IPS DF 4.7 (cell line): ENCODE data around the gene PSTPIP1.

Experiments used
- DNase-seq: peaks from one replicate; pipeline ENCODE4 v3.0.0-alpha.2; 2013; ENCODE audit warnings: low spot score; ENCODE audit errors: extremely low read depth

The PSTPIP1 gene

DNA sequence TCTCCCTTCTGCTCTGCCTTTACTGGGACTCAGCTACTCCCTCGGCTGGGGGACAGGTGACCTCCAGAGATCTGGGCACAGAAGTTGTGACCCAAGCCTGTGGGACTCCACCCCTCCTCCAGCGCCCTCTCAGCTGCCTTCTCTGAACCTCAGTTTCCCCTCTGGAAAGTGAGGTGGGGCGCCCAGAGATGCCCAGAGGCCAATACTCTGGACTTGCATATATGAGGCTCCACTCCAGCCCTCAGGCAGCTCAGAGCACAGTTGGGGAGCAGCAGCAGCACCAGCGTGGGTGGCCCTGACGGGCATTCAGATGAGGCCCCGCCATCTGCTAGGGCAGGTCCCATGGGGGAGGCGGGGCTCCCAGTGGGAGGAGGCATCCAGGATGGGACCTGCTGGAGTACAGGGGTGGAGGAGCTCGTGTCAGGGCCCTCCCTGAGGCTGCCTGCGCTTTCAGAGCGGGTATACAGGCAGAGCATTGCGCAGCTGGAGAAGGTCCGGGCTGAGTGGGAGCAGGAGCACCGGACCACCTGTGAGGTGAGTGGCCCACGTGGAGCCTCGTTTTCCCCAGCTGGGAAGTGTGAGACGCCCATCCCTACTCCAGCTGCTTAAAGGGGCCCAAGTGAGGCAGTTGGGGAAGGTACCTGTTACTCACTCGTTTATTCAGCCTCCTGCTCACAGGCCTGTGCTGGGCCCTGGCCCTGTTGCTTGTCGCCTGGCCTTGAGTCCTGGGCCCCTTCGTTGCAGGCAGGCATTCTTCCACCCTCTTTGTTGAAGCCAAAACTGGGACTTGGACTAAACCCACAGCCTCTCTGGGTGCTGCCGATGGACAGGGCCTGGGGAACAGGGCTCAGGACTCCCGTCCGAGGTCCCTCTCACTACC, 35.4 kb downstream of the PSTPIP1 start:
- DNase-seq, result no peak

DNA sequence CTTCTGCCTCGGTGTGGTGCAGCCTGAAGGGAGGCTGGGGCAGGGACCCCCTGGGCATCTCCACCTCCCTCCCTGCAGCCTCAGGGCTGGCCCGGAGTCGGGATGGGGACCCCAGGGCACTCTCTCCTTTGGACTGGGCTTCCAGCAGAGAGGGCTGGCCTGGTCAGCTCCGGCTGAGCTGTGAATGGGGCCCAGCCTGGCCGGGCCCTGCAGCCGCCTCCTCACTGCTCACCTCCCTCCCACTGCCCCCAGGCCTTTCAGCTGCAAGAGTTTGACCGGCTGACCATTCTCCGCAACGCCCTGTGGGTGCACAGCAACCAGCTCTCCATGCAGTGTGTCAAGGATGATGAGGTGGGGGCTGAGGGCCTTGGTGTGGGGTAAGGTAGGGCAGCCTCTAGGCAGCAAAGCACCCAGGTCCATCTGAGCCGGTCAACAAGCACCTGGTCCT, 36.0 kb downstream of the PSTPIP1 start:
- DNase-seq, result no peak

DNA sequence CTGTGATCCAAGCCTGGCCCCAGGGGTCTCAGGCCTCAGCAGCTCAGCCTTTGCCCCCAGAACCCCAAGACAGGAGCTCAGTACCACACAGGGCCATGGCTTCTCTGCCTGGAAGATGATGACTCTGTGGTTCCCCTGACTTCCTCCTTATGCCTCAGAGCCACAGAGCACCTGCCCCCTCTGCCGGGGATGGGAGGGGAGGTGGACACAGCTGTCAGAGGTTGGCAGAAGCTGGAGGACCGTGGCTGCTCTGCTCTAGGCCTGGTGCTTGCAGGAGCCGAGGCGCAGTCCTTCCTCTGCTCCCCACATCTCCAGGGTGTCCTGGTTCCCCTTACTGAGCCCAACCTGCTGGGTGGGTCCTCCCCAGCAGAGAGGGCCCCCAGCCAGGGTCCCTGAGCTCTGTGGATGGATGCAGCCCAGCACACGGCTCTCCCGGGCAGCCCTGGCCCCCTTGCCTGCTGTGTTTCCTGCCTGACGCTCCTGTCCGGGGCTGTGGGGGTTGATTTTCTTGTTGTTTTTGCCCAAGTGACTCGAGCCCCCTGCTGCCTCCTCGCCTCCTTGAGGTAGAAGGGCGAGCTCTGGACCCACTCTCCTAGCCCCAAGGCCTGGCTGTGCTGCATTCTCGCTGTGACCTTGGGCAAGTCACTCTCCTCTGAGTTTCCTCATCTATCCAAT, 36.6 kb downstream of the PSTPIP1 start:
- no peak for DNase-seq

DNA sequence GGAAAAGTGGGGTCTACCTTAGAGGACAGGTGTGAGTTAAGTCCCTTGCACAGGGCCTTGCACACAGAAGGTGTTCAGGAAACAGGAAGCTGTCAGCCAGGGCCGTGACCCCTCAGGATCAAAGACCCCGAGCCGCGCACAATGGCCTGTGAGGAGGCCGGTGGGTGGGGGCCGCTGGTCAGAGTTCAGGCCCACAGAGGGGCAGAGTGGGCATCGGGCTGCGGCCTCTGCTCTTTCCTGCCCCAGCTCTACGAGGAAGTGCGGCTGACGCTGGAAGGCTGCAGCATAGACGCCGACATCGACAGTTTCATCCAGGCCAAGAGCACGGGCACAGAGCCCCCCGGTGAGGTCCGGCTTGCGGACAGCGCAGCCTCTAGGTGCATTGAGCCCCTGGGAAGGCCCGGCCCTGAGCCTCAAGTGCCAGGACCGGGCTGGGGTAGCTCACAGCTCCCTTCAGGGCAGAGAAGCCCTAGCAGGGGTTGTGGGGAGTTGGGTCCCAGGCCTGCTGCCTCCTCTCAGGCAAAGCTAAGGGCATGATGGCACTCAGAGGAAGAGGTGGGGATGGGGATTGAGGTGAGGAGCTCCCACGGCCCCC, 37.2 kb downstream of the PSTPIP1 start:
- DNase-seq, result no peak

DNA sequence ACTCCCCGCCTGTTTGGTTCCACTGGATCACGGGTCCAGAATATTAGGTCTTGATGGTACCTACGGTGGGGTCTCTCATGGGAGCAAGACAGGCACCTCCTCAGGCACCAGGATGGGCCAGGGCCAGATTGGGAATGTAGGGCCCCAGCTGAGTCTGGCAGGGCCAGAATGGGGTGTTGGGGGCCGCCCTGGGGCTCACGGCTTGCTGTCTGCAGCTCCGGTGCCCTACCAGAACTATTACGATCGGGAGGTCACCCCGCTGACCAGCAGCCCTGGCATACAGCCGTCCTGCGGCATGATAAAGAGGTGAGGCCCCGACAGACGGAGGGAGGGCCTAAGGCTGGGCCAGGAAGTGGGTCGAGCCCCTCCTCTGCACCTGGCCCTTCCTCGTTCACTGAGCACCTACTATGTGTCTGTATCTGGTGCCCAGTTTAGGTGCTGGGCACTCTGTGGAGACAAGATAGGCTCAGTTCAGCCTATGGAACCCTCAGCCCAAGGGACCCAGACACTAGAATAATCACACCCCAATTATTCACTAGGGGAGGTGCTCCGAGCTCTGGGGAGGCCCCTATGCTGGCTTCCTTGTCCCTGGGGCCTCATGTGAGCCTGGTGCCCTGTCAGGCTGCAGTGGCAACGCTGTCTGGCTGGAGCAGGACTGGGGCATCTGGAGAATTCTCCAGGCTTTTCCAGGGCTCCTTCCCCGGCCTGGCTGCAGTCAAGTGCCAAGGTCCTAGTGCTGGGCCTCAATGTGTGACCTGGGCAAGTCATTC, 37.9 kb downstream of the PSTPIP1 start:
- DNase-seq, result no peak

DNA sequence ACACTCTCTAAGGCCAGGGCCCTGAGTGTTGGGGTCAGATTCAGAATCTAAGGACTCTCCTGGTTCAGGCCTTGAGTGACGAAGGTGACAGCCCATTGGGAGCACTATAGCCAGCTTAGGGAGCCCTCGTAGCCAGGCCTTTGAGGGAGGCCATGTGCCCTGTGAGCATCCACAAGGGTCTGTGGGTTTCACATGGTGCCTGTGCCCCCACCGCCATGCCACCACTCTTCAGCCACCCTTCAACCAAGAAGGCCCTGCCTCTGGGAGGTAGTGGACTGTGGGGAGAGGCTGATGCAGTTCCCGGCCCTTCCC, 38.4 kb downstream of the PSTPIP1 start:
- no peak for DNase-seq

DNA sequence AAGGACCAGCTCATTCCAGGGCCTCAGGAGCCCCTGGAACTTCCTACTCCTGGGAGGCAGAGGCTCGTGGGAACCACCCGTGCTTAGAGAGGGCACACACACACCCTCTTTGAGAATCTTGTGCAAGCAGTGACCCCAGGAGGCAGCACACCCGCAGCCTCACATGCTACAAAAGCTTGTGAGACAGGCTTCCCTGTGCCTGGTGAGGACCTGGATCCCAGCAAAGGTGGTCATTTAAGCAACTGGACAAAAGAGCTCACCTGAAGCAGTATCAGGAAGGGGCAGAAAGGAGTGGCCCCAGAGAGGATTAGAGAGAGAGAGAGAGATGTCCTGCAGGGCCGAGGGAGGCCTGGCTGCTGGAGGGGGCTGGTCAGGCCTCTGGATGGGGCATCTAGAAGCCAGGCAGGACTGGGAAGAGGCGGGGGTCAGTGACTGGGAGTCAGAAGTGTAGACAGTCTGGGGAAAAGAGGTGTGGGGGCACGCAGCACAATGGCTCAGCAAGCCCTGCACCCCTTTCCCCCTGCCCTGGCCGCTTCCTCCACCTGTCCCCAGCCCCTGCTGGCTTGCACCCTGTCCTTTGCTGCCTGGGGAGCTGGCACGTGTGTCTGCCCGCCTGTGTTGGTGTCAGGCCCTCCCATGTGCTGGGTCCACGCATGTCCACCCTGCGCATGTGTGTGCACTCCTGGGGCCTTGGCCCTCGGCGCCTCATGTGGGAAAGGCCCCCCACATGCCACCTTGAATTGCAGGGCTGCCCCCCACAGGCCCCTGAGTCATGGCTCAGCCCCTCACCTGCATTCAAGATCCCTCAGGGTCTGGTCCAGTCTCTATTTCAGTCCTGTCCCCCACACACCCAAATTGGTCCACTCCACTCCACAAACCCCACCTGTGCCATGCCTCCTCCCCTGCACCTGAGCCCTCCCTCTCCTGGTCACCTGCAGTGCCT, 39.1 kb downstream of the PSTPIP1 start:
- DNase-seq, result no peak

DNA sequence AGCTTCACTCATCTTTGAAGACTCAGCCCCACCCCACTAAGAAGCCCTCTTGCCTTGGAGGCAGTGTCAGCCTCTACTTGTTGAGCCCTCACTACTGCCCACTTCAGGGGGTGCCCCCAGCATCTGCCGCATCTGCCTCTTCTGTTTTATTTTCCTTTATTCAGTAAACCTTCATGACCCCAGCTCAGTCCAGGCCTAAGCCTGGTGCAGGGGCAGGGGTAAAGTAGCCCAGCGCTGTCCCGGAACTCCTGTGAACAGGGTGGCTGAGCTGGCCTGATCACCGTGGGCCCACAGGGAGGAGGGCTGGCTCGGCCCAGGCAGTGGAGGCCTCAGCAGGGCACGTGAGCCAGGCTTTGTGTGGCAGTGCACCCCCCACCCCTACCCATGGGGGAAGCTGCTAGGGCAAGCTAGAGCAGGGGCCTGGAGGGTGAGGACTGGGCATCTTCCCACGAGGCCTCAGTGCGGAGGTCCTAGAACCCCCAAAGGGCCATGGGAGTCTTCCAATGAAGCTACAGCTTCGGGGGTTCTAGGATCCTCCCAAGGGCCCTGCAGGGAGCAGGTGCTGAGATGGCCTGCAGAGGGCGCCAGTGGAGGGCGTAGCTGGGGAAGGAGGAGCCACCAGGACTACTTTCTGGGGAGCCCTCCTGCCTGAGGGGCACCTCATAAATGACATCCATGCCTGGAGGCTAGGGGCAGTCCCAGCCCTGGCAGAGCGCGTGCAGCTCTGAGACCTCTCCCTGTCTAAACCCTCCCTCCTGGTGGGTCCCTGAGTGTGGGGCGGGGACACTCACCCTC, 40.0 kb downstream of the PSTPIP1 start:
- no peak for DNase-seq

DNA sequence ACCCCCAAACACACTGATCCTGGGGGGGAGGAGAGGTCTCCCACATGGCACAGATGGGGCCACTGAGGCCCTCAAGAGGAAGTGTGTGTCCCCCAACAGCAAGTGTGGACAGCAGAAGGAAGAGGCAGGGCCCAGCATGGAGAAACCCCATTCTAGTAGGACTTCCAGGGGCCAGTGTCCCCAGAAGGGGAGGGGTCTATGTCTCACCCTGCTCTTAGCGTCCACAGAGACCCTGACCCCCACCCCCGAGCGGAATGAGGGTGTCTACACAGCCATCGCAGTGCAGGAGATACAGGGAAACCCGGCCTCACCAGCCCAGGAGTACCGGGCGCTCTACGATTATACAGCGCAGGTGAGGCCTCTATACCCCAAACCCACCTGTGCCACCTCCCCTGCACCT, 40.7 kb downstream of the PSTPIP1 start:
- DNase-seq, result no peak

DNA sequence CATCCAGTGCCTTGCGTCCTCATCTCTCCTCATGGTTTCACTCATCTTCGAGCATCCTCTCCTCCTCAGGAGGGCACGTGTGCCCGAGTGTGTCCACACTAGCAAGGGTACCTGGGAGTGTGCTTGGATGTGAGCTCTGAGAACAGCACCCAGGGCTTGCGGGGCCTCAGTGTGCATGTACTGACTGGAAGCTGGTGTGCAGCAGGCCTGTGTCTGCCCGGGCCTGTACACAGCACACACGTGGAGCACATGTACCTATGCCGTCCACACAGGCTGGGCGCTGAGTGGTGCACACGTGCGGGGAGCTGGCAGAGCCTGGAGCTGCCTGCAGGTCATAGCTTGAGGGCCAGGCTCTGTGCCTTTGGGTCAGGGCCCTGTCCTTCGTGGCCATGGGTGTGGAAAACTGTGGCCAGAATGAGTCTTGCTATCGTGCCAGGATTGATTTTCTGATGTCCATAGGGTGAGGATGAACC, 41.1 kb downstream of the PSTPIP1 start:
- no peak for DNase-seq

DNA sequence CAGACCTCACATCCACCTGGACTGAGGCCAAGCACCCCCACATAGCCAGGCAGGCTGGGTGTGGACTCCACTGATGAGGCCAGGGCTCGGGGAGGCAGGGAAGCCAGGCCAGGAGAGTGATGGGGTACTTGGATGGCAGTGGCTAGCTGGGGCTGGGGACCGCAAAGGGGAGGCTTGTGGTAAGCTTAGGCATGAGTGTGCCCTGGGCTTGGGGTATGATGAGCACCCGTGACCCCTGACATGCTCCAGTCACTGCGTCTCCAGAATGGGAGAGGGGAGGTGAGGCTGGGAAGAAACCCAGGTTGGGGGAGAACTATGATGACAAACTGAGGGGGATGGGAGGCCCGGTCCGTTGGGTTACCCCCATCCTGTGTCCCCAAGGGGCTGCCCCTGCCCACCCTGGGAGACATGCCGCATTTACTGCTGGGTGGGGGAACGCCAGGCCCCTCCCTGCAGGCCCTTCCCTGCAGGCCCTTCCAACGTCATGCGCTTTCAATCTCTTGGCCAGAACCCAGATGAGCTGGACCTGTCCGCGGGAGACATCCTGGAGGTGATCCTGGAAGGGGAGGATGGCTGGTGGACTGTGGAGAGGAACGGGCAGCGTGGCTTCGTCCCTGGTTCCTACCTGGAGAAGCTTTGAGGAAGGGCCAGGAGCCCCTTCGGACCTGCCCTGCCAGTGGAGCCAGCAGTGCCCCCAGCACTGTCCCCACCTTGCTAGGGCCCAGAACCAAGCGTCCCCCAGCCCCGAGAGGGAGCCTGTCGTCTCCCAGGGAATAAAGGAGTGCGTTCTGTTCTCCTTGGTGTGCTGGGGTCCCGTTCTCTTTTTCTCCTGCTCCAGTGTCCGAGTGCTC, 41.8 kb downstream of the PSTPIP1 start:
- no peak for DNase-seq

DNA sequence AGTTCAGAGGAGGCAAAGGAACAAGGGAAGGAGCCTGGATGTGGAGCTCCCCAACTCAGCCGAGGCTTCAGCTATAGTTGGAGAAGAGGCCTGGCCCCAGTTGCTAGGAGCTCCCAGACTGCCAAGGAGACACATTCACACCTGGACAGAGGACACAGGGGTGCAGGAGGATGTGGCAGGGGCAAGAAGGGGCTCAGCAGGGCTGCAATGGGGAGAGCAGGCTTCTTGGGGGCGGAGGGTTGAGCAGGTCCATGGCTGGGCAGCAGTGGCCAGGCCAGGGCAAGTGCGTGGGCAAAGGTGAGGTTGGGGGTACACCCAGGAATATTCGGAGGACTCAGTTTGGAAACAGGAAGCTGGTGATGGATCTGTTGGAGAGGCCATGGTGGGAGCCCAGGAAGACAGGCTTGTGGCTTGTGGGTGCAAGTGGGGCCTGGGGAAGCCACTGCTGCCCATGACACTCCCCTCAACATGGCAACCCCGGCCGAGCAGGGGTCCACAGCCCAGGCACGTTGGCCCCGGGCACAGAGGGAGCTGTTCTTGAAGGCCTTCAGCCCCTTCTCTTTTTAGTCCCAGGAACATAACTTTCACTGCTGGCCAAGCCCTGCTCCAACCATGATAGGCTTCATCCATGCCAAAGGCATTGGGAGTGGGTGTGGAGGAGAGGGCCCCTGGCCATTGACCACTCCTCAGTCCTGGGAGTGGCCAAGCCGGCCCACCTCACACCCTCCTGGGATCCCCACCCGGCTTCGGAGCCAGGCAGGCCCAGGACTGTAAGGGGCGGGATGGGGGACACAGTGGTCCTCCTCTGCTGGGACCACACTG, 42.7 kb downstream of the PSTPIP1 start:
- no peak for DNase-seq

DNA sequence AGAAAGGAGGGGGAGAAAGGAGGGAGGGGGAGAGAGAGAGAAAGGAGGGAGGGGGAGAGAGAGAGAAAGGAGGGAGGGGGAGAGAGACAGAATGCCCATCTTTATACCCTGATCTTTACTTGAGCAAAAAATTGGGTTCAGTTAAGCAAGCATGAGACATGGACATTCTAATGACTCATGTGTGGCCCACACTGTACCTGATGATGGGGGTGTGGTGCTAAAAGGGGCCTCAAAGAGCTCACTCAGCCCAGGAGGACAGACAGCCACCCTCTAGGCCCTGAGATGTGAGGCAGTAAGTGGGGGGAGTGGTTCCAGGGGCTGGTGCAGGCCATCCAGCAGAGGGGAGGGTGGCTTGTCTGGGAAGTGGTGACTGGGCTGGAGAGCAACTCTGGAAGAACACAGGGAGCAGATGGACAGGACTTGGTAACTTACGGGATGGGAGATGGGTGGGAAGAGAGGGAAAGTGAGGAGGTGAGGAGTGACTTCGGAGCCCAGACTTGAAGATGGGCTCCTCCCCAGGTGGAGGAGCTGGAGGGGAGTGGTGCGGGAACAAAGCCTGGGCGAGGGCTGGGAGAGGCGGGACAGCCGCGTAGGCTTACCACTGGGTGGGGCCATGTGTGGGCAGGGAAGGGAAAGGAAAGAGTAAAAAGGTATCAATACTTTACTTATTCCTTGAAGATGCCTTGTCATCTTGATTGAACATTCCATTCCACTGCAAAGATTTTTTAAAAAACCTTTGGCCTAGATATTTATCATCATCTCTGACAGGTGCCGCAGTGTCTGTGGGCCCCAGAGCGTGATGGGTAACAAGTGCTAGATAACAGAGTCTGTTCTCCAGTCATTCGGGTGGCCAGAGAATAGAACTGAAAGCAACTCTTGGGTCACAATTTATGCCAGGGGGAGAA, 43.6 kb downstream of the PSTPIP1 start:
- DNase-seq, result no peak

DNA sequence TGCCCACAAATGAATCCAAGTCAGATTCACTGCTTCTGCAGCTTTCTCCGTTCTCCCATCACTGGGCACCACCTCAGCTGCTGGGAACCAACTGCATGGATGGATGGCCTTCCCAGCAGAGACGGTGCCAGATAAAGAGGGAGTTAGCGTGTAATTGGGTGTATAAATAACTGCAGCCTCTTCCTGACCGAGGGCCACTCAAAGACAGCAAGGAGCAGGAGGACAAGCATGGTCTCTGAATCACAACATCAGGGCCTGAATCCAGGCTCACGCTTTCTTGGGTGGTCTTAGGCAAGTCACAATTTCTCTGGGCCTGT, 44.2 kb downstream of the PSTPIP1 start:
- DNase-seq, result no peak

DNA sequence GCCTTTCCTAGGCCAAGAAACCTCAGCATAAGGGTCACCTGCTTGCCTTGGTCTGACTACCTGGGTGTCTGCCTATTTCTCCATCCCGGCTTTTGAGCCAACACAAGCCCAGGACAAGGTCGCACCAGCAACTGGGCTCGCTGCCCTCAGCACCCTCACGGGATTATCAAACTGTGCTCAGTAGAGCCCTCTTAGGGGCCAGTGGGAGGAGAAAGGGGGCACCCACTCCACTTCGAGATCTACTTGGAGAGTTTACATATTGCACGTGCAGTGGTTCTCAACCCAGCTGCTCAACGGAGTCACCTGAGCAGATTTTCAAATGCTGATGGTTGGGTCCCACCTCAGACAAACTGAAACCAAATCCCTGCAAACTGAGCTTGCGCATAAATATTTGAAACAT, 44.9 kb downstream of the PSTPIP1 start:
- DNase-seq, result no peak

DNA sequence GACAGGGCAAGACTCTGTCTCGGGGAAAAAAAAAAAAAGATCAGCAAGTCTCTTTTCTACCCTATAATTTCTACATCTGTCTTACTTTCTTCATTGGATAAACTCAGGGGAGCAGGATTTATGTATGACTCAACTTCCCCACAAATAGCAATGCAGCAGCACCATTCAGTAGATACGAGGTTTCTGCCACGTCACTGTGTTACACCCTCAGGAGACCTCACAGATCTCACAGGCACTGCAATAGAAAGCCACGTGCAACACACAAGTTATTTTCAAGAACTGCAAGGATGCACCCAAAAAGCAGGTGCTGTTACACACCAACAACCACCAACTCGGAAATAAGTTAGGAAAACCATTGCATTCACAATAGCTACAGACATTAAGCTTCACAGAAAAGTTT, 45.7 kb downstream of the PSTPIP1 start:
- DNase-seq, result no peak

DNA sequence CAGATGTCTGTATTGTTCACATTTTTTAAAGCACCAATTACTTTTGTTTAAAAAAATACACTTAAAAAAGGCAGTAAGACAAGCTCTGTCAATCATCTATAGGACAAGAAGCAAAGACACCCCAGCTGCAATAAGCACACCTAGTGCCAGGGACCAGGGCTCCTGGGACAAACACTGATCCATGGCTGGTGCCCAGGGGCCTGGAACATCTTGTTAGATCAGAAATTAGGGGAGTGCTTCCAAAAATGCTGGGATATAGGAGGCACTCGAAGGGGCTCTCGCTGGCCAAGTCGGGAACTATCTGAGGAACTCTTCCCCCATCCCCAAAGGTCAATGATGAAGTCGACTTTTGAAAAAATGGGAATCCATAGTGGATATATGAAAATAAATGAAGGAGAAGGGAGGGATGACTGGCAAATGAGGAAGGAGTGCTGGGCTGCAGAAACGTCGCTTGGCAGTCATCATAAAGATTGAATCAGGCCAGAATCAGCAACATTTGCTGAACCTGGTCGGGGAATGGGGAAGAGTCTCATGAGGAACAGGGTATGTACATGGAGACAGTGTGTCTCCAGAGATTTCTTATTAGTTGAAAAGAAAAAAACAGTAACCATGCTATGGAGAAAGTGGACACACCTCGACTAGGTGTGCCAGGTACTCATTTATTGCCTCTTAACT, 47.5 kb downstream of the PSTPIP1 start:
- no peak for DNase-seq
